A549 (cell line): ENCODE data around the gene PLCXD3.

Experiments used
- CBX8 ChIP-seq: fragments of 200-600 bp; sonication (generic); IDR thresholded peaks from 2 replicates; pipeline ENCODE4 v1.6.1; 2016
- CHD2 ChIP-seq: fragments of 150-350 bp; IDR thresholded peaks from 2 replicates; pipeline ENCODE4 v1.6.1; 2014; ENCODE audit warnings: low read length; ENCODE audit not compliant: partially characterized antibody
- CTCF ChIP-seq: fragments of >200 bp; sonication (Bioruptor Twin); formaldehyde crosslinking; IDR thresholded peaks from 3 replicates; pipeline ENCODE4 v1.5.1; 2016
- E2F6 ChIP-seq: IDR thresholded peaks from 2 replicates; pipeline ENCODE4 v1.6.1; 2012; ENCODE audit warnings: low read depth, borderline replicate concordance
- FOSL2 ChIP-seq, 2 experiments: fragments of 450-650 bp in 1 of 2; fragments of >200 bp in 1 of 2; sonication (Bioruptor Twin) in 1 of 2; formaldehyde crosslinking; IDR thresholded peaks; 2 replicates each; pipeline versions ENCODE4 v1.5.0 to v1.6.1; 2016 to 2020; ENCODE audit warnings: mild to moderate bottlenecking in 1 of 2, moderate library complexity in 1 of 2
- NFE2L2 ChIP-seq: fragments of 150-350 bp; conservative IDR thresholded peaks from 2 replicates; pipeline ENCODE4 v1.6.1; 2014; ENCODE audit warnings: low read length
- PBX3 ChIP-seq: IDR thresholded peaks from 2 replicates; pipeline ENCODE4 v1.6.1; 2012
- POLR2A ChIP-seq: IDR thresholded peaks from 2 replicates; pipeline ENCODE4 v1.6.1; 2012; ENCODE audit warnings: mild to moderate bottlenecking, low read length
- RAD21 ChIP-seq, 2 experiments: fragments of >200 bp in 1 of 2; sonication (Bioruptor Twin) in 1 of 2; formaldehyde crosslinking in 1 of 2; IDR thresholded peaks in 1 of 2; conservative IDR thresholded peaks in 1 of 2; 2 replicates in 1 of 2; 3 replicates in 1 of 2; pipeline ENCODE4 v1.6.1; 2012 to 2018; ENCODE audit warnings: inconsistent platforms in 1 of 2
- RNF2 ChIP-seq: fragments of 200-600 bp; sonication (generic); IDR thresholded peaks from 2 replicates; pipeline ENCODE4 v1.6.1; 2016; ENCODE audit warnings: low read depth, mild to moderate bottlenecking, antibody characterized with exemption, moderate library complexity, borderline replicate concordance
- SMC3 ChIP-seq: fragments of >200 bp; sonication (Bioruptor Twin); formaldehyde crosslinking; IDR thresholded peaks from 3 replicates; pipeline ENCODE4 v1.6.1; 2018; ENCODE audit warnings: inconsistent platforms
- USF2 ChIP-seq: fragments of 450-650 bp; IDR thresholded peaks from 2 replicates; pipeline ENCODE4 v1.6.1; 2014; ENCODE audit warnings: antibody characterized with exemption

- TF ChIP-seq POLR2A (no peak), CTCF (no peak), RAD21 (conservative IDR thresholded peaks at IDR 0.05 in 1 of 2, IDR thresholded peaks at IDR 0.05 in 1 of 2) (no peak), USF2 (no peak), RNF2 (no peak), SMC3 (no peak), PBX3 (no peak), FOSL2 (IDR thresholded peaks at IDR 0.05) (no peak), FOSL2 (CRISPR knock-in tag; IDR thresholded peaks at IDR 0.05) (no peak), CBX8 (no peak), CHD2 (no peak), NFE2L2 (no peak), E2F6 (no peak)
These were observed 175.6 kb downstream of the PLCXD3 start for GRCh38 chr5:41334758-41335157.
